Uterus (tissue), 2 donors: ENCODE measurements around the gene SLC6A7.

Source experiments
- CTCF ChIP-seq, 4 experiments: fragments of 200-600 bp in 2 of 4; fragments of 450-650 bp in 2 of 4; sonication (generic) in 2 of 4; IDR thresholded peaks; one replicate each; pipeline ENCODE4 v1.5.1; 2016 to 2019; ENCODE audit warnings: antibody characterized with exemption in 4 of 4, mild to moderate bottlenecking in 2 of 4, moderate library complexity in 1 of 4
- POLR2A ChIP-seq, 2 donors: fragments of 450-650 bp; IDR thresholded peaks; one replicate each; pipeline ENCODE4 v1.6.1; 2016; ENCODE audit warnings: antibody characterized with exemption in 2 of 2, mild to moderate bottlenecking in 1 of 2, moderate library complexity in 1 of 2

DNA sequence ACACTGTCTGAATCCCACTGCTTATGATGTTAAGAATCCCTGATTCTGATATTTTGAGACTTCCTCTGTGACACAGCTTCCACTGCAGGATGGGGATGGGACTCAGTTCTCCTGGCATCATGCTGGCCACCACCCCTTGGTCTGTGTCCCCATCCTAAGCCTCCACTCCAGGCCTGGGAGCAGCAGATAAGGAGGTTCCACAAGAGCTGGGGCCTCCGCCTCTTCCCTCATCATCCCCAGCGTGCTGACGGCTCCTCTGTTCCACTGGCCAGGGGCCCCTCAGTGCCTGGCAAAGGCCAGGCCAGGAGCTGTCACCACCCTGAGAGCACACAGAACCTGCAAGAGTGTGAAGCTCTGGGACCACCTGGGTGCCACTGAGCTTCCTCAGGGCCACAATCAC lies 59.1 kb downstream of the SLC6A7 start:
- TF ChIP-seq CTCF (IDR thresholded peaks at IDR 0.05) (no peak), POLR2A (IDR thresholded peaks at IDR 0.05) (no peak)
